K562 (cell line): Measurements from ENCODE around the gene POLR3A. TPM values are rescaled to one million over a fixed set of nuclear protein-coding genes. Genes with fewer than 3 reads are reported as not detected.
A peak's percentile ranks its signal among the peaks of the same experiment; 100 is the strongest.

Source experiments
- ATAC-seq: fragments of 200-7000 bp; cut with Tn5 transposase; 3 replicates; pipeline ENCODE4 v1.9.1; 2020; ENCODE audit warnings: moderate library complexity
- BruUV-seq: library from RNA; stranded (reverse); fragments of 400-500 nt; replicated peaks from 2 replicates; lab custom pipeline; 2021; lab: Mats Ljungman, UMichigan
- CTCF ChIA-PET: fragments of 300-600 bp; formaldehyde crosslinking; extraction: SDS; loops from one replicate; lab custom pipeline; 2021; ENCODE audit warnings: low intra/inter-chr PET ratio; lab: Yijun Ruan, JAX
- POLR2A ChIA-PET: fragments of 300-600, 350-650 bp; sonication (Branson Sonifier 250); formaldehyde crosslinking; extraction: SDS; loops from one replicate; lab custom pipeline; 2021; ENCODE audit warnings: antibody characterized with exemption, inconsistent platforms; lab: Yijun Ruan, JAX
- DNase-seq, 4 experiments: peaks; one replicate each; pipeline versions ENCODE4 v3.0.0 to v3.0.0-alpha.2; 2011 to 2018; ENCODE audit warnings: low spot score in 3 of 4, mixed read lengths in 3 of 4; ENCODE audit errors: extremely low read depth in 1 of 4
- FAIRE-seq: peaks from 2 replicates; lab custom pipeline; 2011; peaks lifted over from hg19 to GRCh38; lab: Jason Lieb, UNC
- H2AFZ ChIP-seq: 2 replicates; pipeline ENCODE4 v1.6.0; 2011; ENCODE audit warnings: low read depth, low read length, control low read depth, inconsistent platforms
- H3K27ac ChIP-seq: fragments of 200-600 bp; 3 replicates; pipeline ENCODE4 v1.8.0; 2011; ENCODE audit warnings: low read depth, mild to moderate bottlenecking, control low read depth, inconsistent platforms, low read length, moderate library complexity, mixed read lengths; ENCODE audit errors: extremely low read depth
- H3K27me3 ChIP-seq, 2 experiments: fragments of 300-600 bp in 1 of 2; 2 replicates in 1 of 2; 3 replicates in 1 of 2; pipeline versions ENCODE4 v1.6.0 to v1.8.0; 2011; ENCODE audit warnings: inconsistent platforms in 2 of 2, low read length in 2 of 2, mild to moderate bottlenecking in 1 of 2, mixed read lengths in 1 of 2, moderate library complexity in 1 of 2; ENCODE audit not compliant: control insufficient read depth in 2 of 2, insufficient read depth in 2 of 2
- H3K36me3 ChIP-seq: fragments of 300-600 bp; 3 replicates; pipeline ENCODE4 v1.8.0; 2011; ENCODE audit warnings: mild to moderate bottlenecking, low read length, inconsistent platforms; ENCODE audit not compliant: control insufficient read depth, insufficient read depth
- H3K4me1 ChIP-seq, 2 experiments: fragments of 200-600 bp in 1 of 2; replicated peaks in 1 of 2; 2 replicates in 1 of 2; 3 replicates in 1 of 2; pipeline versions ENCODE4 v1.5.1 to v1.8.0; 2011; ENCODE audit warnings: inconsistent platforms in 2 of 2, low read length in 2 of 2, mild to moderate bottlenecking in 1 of 2, mixed read lengths in 1 of 2, moderate library complexity in 1 of 2; ENCODE audit not compliant: control insufficient read depth in 2 of 2, insufficient read depth in 2 of 2
- H3K4me2 ChIP-seq: 2 replicates; pipeline ENCODE4 v1.6.1; 2011; ENCODE audit warnings: low read length, control low read depth, inconsistent platforms, mixed read lengths; ENCODE audit not compliant: insufficient read depth
- H3K4me3 ChIP-seq: fragments of 200-600 bp; sonication (generic), shearing (Covaris generic); 2 replicates; pipeline ENCODE4 v1.5.1; 2016; ENCODE audit warnings: control low read depth, inconsistent platforms
- H3K79me2 ChIP-seq: fragments of 200-600 bp; 3 replicates; pipeline ENCODE4 v1.8.0; 2011; ENCODE audit warnings: low read length, inconsistent platforms; ENCODE audit not compliant: control insufficient read depth, insufficient read depth
- H3K9ac ChIP-seq, 2 experiments: 2 replicates each; pipeline versions ENCODE4 v1.6.0 to v1.6.1; 2011; ENCODE audit warnings: low read depth in 2 of 2, low read length in 2 of 2, control low read depth in 1 of 2, inconsistent platforms in 1 of 2, mild to moderate bottlenecking in 1 of 2, mixed read lengths in 1 of 2; ENCODE audit not compliant: insufficient read depth in 1 of 2
- H3K9me1 ChIP-seq: one replicate; pipeline ENCODE4 v1.6.0; 2011; ENCODE audit warnings: inconsistent platforms, mild to moderate bottlenecking, low read length, moderate library complexity; ENCODE audit not compliant: control insufficient read depth, insufficient read depth
- H3K9me3 ChIP-seq: replicated peaks from 2 replicates; pipeline ENCODE4 v1.5.1; 2011; ENCODE audit warnings: low read depth, low read length, inconsistent platforms; ENCODE audit not compliant: control insufficient read depth, insufficient read depth
- H4K20me1 ChIP-seq: replicated peaks from 2 replicates; pipeline ENCODE4 v1.6.1; 2011; ENCODE audit warnings: low read length, inconsistent platforms, mixed read lengths; ENCODE audit not compliant: control insufficient read depth, insufficient read depth
- CHD1 ChIP-seq: fragments of 200-600 bp; sonication (generic); IDR thresholded peaks from one replicate; pipeline ENCODE4 v1.6.1; 2012; ENCODE audit warnings: mild to moderate bottlenecking, moderate library complexity, low read length, inconsistent platforms
- GABPB1 ChIP-seq: sonication (generic); formaldehyde crosslinking; IDR thresholded peaks from 2 replicates; pipeline ENCODE4 v1.8.0; 2022; ENCODE audit warnings: mild to moderate bottlenecking, missing genetic modification reagents
- HNRNPL ChIP-seq: fragments of 200-400 bp; formaldehyde crosslinking; IDR thresholded peaks from 2 replicates; pipeline ENCODE4 v1.6.1; 2017; ENCODE audit warnings: low read depth, mild to moderate bottlenecking, low read length
- NUFIP1 ChIP-seq: fragments of 450-650 bp; IDR thresholded peaks from 2 replicates; pipeline ENCODE4 v1.6.1; 2018; ENCODE audit not compliant: partially characterized antibody
- POLR2B ChIP-seq: fragments of 450-650 bp; IDR thresholded peaks from 2 replicates; pipeline ENCODE4 v1.6.1; 2018; ENCODE audit warnings: low read depth; ENCODE audit not compliant: partially characterized antibody
- RBFOX2 ChIP-seq: fragments of 200-400 bp; formaldehyde crosslinking; IDR thresholded peaks from 2 replicates; pipeline ENCODE4 v1.6.1; 2017; ENCODE audit warnings: low read depth, mild to moderate bottlenecking, low read length, moderate library complexity
- XRCC5 ChIP-seq: fragments of 200-400 bp; formaldehyde crosslinking; IDR thresholded peaks from 2 replicates; pipeline ENCODE4 v1.6.1; 2017; ENCODE audit warnings: low read depth, mild to moderate bottlenecking, low read length
- ZNF197 ChIP-seq: fragments of 200-800 bp; sonication (Bioruptor generic); IDR thresholded peaks from 2 replicates; pipeline ENCODE4 v1.6.1; 2016; ENCODE audit warnings: low read depth, missing genetic modification characterization, missing compliant biosample characterization
- ZNF224 ChIP-seq: sonication (generic); formaldehyde crosslinking; IDR thresholded peaks from 2 replicates; pipeline ENCODE4 v1.8.0; 2022; ENCODE audit warnings: mild to moderate bottlenecking, missing genetic modification reagents
- WGBS: fragments of 100-300 bp; shearing (Covaris generic); methylation state at CpG from one replicate; pipeline ENCODE4 v1.1.6; 2016; ENCODE audit warnings: low coverage, mixed read lengths; ENCODE audit not compliant: insufficient coverage; ENCODE audit errors: missing lambda C conversion rate; 5-methylcytosine and 5-hydroxymethylcytosine counted together
- in situ Hi-C: fragments of 300-500 bp; cut with MboI; formaldehyde crosslinking; loops from 4 replicates; pipeline ENCODE4 v1.15.0; 2018; ENCODE audit warnings: inconsistent platforms, mixed read lengths
- intact Hi-C: fragments of 100-400 bp; cut with micrococcal nuclease; formaldehyde crosslinking; loops from 2 replicates; pipeline ENCODE4 v1.14.2; 2022
- polyA plus RNA-seq, 8 experiments: library from polyadenylated mRNA; depleted of rRNA in 4 of 8; stranded (reverse) in 5 of 8; unstranded in 3 of 8; fragments of >200 nt; fragmentation: Nextera tagmentation in 2 of 8; fragmentation: Illumina TruSeq in 1 of 8; extraction: Ambion mirVana in 2 of 8; extraction: Trizol in 1 of 8; gene quantifications; 2 replicates each; pipeline versions ENCODE4 v1.2.1 to v1.2.3, GENCODE V29; 2011 to 2014; ENCODE audit warnings: inconsistent platforms in 1 of 8, missing spikeins in 1 of 8
- total RNA-seq, 7 experiments: library from RNA; depleted of rRNA in 6 of 7; stranded (reverse); fragments of >200 nt in 6 of 7; fragmentation: Illumina TruSeq in 2 of 7; extraction: Trizol in 2 of 7; gene quantifications; 2 replicates each; pipeline versions ENCODE4 v1.2.1 to v1.2.3, GENCODE V29; 2011 to 2021; ENCODE audit warnings: low replicate concordance in 1 of 7
- TF ChIP-seq, protein P1 (sequence below): fragments of 450-650 bp; IDR thresholded peaks from 2 replicates; pipeline ENCODE4 v1.6.1; 2016
- TF ChIP-seq, protein P2 (sequence below): fragments of 250-450 bp; sonication (Bioruptor Pico); IDR thresholded peaks from 2 replicates; pipeline ENCODE4 v1.5.0; 2020; ENCODE audit warnings: mild to moderate bottlenecking, borderline replicate concordance
- TF ChIP-seq, protein P3 (sequence below): sonication (generic); formaldehyde crosslinking; IDR thresholded peaks from 2 replicates; pipeline ENCODE4 v1.8.0; 2022; ENCODE audit warnings: mild to moderate bottlenecking, missing genetic modification reagents
- TF ChIP-seq, protein P4 (sequence below): sonication (generic); formaldehyde crosslinking; IDR thresholded peaks from 2 replicates; pipeline ENCODE4 v1.8.0; 2023; ENCODE audit warnings: mild to moderate bottlenecking, missing genetic modification reagents
- TF ChIP-seq, protein P5 (sequence below): fragments of 200-800 bp; sonication (Bioruptor generic); IDR thresholded peaks from 2 replicates; pipeline ENCODE4 v1.6.1; 2017; ENCODE audit warnings: missing genetic modification characterization, missing compliant biosample characterization

The POLR3A gene
- total and polyA plus RNA-seq, 9 of the 15 experiments (the other 6 are each of a cell fraction or from before 2014, with no cell fraction given): 14.9 to 37.0 (median 26.7) TPM

DNA sequence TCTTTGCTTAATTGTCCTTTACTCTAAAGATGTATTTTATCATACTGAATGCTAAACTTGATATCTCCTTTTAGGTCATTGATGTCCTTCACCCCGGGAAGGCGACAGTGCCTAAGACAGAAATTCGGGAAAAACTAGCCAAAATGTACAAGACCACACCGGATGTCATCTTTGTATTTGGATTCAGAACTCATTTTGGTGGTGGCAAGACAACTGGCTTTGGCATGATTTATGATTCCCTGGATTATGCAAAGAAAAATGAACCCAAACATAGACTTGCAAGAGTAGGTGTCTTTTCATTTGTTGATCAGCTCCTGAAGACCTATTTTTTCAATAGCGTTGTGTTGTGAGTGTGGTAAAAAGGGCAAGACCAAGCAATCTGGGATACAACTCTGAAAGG lies 6.1 kb upstream of the POLR3A start (continued):
- TF ChIP-seq, protein P1, sequence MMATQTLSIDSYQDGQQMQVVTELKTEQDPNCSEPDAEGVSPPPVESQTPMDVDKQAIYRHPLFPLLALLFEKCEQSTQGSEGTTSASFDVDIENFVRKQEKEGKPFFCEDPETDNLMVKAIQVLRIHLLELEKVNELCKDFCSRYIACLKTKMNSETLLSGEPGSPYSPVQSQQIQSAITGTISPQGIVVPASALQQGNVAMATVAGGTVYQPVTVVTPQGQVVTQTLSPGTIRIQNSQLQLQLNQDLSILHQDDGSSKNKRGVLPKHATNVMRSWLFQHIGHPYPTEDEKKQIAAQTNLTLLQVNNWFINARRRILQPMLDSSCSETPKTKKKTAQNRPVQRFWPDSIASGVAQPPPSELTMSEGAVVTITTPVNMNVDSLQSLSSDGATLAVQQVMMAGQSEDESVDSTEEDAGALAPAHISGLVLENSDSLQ: 0 out of 2 replicates have a peak, but pooled peaks have one; percentile 15

DNA sequence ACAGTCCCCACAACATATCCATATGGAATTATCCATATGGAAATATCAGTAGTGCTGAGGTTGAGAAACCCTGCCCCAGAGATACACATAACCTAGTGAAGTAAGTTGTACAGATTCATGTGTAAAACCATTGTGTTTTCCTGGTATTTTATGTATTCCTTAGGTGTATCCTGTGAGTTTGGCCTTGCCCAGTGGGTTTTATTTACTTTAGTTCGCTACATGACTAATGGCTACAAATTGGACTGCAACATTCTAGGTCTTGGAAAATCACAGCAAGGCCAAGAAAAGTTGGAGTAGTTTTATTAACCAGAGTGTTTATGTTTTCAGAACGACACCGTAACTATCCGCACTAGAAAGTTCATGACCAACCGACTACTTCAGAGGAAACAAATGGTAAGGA lies 5.7 kb upstream of the POLR3A start:
- Histone ChIP-seq H3K36me3 (peaks cover 59% of the 10 kb centered on the region), H3K4me2 (peak overlapping the region; percentile 97), H3K9me3 (peaks cover 4% of the 10 kb centered on the region; the same call in 1 of the 2 replicates), H3K4me1 (peaks cover 18 to 40% of the 10 kb centered on the region in 2 experiments), H3K9me1 (peaks cover 7% of the 10 kb centered on the region), H3K4me3 (peak overlapping the region; percentile 72), H3K9ac (peak overlapping the region; percentile 61 to 95), H4K20me1 (peaks cover 50% of the 10 kb centered on the region), H3K27ac (peak overlapping the region; percentile 82), H2AFZ (no peak overlapping the region), H3K27me3 (no peaks in the 10 kb centered on the region), H3K79me2 (peaks cover 65% of the 10 kb centered on the region)
- in situ Hi-C loops: loop anchor here (25.0 kb wide), 1 partner anchor 1152 kb away; no protein-coding TSS in a partner anchor
- no peak for DNase-seq
- FAIRE-seq: no peak
- no TSS peak for BruUV-seq
- intact Hi-C loops: no loop called here
- CTCF ChIA-PET: no interaction called here
- 26% methylated on average over 5 of the region's 5 CpGs for WGBS
- no peak for ATAC-seq
- POLR2A ChIA-PET: interaction anchor here (0.9 to 2.7 kb wide), 4 partner anchors 11 to 1456 kb away, joined by 3 to 21 read pairs (median 4); no protein-coding TSS in a partner anchor
- TF ChIP-seq, protein P2, sequence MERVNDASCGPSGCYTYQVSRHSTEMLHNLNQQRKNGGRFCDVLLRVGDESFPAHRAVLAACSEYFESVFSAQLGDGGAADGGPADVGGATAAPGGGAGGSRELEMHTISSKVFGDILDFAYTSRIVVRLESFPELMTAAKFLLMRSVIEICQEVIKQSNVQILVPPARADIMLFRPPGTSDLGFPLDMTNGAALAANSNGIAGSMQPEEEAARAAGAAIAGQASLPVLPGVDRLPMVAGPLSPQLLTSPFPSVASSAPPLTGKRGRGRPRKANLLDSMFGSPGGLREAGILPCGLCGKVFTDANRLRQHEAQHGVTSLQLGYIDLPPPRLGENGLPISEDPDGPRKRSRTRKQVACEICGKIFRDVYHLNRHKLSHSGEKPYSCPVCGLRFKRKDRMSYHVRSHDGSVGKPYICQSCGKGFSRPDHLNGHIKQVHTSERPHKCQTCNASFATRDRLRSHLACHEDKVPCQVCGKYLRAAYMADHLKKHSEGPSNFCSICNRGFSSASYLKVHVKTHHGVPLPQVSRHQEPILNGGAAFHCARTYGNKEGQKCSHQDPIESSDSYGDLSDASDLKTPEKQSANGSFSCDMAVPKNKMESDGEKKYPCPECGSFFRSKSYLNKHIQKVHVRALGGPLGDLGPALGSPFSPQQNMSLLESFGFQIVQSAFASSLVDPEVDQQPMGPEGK (CRISPR knock-in tag): no peak
- TF ChIP-seq GABPB1 (CRISPR knock-in tag) (no peak), ZNF224 (CRISPR knock-in tag) (no peak), CHD1 (peak; percentile 34), NUFIP1 (no peak), POLR2B (no peak), XRCC5 (0 out of 2 replicates have a peak, but pooled peaks have one; percentile 10), HNRNPL (peak; percentile 62; the same call in 1 of the 2 replicates), ZNF197 (CRISPR knock-in tag) (no peak), RBFOX2 (peak; percentile 26; the same call in 1 of the 2 replicates)
- TF ChIP-seq, protein P3, sequence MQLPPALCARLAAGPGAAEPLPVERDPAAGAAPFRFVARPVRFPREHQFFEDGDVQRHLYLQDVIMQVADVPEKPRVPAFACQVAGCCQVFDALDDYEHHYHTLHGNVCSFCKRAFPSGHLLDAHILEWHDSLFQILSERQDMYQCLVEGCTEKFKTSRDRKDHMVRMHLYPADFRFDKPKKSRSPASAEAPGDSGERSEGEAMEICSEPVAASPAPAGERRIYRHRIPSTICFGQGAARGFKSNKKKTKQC (CRISPR knock-in tag): no peak
- TF ChIP-seq, protein P4, sequence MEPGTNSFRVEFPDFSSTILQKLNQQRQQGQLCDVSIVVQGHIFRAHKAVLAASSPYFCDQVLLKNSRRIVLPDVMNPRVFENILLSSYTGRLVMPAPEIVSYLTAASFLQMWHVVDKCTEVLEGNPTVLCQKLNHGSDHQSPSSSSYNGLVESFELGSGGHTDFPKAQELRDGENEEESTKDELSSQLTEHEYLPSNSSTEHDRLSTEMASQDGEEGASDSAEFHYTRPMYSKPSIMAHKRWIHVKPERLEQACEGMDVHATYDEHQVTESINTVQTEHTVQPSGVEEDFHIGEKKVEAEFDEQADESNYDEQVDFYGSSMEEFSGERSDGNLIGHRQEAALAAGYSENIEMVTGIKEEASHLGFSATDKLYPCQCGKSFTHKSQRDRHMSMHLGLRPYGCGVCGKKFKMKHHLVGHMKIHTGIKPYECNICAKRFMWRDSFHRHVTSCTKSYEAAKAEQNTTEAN (CRISPR knock-in tag): no peak
- TF ChIP-seq, protein P5, sequence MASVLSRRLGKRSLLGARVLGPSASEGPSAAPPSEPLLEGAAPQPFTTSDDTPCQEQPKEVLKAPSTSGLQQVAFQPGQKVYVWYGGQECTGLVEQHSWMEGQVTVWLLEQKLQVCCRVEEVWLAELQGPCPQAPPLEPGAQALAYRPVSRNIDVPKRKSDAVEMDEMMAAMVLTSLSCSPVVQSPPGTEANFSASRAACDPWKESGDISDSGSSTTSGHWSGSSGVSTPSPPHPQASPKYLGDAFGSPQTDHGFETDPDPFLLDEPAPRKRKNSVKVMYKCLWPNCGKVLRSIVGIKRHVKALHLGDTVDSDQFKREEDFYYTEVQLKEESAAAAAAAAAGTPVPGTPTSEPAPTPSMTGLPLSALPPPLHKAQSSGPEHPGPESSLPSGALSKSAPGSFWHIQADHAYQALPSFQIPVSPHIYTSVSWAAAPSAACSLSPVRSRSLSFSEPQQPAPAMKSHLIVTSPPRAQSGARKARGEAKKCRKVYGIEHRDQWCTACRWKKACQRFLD: no peak
